Fibroblast of lung (primary cell): Measurements from ENCODE around the gene CALHM3.

ENCODE experiments used
- CTCF ChIP-seq, 2 donors: IDR thresholded peaks in 1 of 2; conservative IDR thresholded peaks in 1 of 2; 1 replicate in 1 of 2; 2 replicates in 1 of 2; pipeline ENCODE4 v1.5.1; 2011 to 2012; ENCODE audit warnings: low read length in 2 of 2, control low read depth in 1 of 2, inconsistent platforms in 1 of 2, low read depth in 1 of 2, mild to moderate bottlenecking in 1 of 2
- EZH2 ChIP-seq: IDR thresholded peaks from 2 replicates; pipeline ENCODE4 v1.5.1; 2012; ENCODE audit warnings: low read length, control low read depth, mild to moderate bottlenecking; ENCODE audit errors: missing control alignments

DNA sequence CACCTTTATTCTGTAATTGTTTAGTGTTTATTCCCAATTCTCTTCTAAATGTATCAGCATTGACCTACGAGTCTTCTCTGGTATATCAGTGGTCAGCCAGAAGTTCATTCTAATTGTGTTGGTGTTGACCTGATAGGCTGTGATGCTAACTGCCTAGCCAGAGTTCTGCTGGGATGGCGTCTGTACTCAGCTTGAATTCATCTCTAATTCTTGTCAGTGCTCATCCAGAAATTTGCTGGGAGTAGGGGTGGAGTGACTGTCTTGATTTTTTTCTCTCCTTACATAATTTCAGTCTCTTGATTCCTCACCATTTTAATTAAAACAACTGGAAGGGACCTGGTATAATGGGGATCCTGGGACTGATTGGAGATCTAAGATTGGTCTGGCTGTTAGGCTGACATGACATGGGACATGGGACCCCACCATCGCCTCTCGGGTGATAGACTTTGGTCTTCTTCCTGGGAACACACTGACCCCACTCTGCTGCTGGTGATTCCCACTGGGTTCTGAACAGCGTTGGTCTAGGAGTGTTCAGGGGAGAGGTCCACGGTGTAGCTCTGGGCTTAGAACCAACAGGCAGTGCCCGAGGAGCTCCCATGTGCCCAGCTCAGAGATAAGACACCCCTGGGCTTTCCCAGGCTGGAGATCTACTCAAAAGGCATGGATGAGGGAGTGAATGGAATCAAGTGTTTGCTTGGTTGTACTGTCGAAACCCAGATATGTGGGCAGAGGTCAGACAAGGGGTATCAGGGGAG lies 18.3 kb upstream of the CALHM3 start:
- no peak for TF ChIP-seq CTCF (conservative IDR thresholded peaks at IDR 0.05 in 1 of 2, IDR thresholded peaks at IDR 0.05 in 1 of 2; ENCODE audit: low read depth in 1 of 2, low read length in 2 of 2)
- no peak for TF ChIP-seq EZH2
